Middle frontal gyrus (tissue), 1 donor: Measurements from ENCODE around the gene ETV3L.

Experiments
- DNase-seq: peaks from one replicate; pipeline ENCODE4 v3.0.0-alpha.2; 2015; ENCODE audit warnings: low spot score; ENCODE audit errors: extremely low spot score

Gene ETV3L

GRCh38 chr1:157099633-157100009, at the start of gene ETV3L:
Gene ETV3L (minus strand): TSS chr1:157099808. CDS start chr1:157099523, 285 bp downstream.
- no peak for DNase-seq

DNA sequence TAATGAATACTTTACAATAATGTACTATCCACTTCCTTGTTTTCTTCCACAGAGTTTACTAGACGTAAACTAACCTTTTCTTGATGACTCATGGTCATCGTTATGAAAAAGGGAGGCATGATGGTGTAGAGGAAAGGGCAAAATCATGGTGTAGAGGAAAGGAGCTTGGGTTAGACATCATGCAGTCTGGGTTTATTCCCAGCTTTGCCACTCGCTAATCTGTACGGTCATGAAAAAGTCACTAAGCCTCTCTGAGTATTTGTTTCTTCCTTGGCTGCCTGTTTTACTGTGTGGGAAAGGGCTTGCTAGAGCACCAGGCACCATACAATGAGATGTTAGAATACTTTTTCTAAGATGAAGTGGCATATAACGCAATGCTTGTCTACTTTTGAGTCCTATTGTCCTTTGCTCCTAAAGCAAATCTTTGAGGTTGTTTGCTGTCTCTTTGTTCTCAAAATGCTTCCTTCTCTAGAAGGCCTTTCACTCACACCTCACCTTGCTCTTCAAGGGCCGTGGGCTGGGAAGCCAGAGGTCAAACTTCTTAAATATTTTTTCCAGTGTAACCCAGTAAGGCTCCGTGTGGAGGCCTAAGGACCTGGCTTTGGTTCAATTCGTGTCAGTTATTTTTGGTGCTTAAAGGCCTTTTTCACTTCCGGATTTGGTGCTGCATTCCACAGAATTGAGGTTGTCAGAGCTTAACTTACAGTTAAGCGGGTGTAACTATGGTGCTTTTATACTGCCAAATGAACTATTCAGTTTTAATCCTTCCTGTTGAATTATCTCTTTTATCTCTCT, 48.5 kb upstream of the ETV3L start:
- no peak for DNase-seq

DNA sequence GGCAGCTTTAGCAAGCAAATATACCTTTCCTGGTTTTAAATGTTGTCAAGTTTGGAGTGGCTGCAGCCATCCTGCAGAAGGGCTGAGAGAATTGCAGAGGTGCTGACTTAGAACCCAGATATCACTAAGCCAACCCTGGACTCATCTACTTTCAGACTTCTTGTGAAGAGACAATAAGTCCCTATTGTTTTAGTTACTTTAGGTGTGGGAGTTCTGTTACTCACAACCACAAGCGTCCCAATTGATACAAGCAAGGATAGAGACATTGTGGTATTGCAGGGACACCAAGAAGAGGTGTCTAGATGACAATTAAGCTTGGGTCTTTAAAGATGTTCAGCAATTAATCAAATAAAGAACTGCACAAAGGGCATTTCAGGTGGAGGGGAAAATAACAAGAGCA, 47.4 kb upstream of the ETV3L start:
- DNase-seq: no peak

GRCh38 chr1:157146244-157146643, 46.6 kb upstream of the ETV3L start:
- DNase-seq: no peak

DNA sequence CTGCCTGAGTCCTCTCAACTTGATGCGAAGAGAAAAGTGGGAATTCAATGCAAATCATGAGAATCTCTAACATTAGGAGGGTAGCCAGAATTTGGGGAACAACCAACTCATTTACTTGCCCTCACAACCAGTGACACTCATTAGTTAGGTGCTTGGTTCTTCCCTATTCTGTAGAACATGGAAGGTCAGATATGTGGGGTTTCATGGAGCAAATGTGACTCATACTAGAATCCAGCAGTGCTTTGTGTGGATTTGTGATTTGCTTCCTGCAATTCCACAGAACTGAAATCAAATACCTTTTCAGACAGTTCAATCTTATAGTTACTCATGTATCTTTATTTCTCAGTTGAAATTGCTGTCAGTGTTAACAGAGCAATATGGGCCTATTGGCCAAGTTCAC, 45.5 kb upstream of the ETV3L start:
- no peak for DNase-seq

DNA sequence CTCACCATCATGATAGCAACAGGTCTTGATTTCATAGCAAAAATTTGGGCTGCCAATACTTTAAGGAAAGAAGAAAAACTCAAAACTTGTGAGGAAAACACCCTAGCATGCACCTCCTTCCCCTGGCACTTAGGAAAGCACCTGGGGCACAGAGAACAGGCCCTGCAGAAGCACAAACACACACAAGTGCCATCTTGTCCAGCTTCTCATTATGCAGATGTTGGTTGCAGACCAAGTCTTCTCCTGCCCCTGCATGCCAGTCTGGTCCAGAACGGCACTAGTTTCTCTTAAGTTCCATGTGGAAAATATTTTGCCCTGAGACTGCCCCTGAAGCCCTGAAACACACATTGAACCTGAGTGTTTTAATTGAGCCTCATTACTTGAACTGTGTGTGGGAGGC, 44.9 kb upstream of the ETV3L start:
- DNase-seq: no peak

GRCh38 chr1:157142765-157143423, 43.3 kb upstream of the ETV3L start:
- no peak for DNase-seq

DNA sequence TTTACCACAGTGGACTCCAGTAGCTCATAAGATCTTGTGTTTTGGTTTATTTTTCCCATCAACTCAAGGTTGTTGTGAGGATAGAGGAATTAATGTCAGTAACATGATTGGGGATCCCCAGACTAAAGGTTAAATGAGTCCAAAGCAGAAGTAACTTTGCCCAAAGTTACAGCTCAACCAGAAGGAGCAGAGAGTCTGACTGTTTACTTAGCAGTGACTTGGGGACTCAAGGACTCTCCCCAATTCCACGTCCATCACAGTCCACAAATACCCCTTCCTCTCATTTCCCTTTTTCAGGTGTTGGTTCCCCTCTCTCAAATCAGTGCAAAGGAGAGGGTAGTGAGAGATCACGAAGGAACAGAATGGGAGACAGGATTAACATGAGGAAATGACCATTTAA, 42.6 kb upstream of the ETV3L start:
- DNase-seq: no peak

DNA sequence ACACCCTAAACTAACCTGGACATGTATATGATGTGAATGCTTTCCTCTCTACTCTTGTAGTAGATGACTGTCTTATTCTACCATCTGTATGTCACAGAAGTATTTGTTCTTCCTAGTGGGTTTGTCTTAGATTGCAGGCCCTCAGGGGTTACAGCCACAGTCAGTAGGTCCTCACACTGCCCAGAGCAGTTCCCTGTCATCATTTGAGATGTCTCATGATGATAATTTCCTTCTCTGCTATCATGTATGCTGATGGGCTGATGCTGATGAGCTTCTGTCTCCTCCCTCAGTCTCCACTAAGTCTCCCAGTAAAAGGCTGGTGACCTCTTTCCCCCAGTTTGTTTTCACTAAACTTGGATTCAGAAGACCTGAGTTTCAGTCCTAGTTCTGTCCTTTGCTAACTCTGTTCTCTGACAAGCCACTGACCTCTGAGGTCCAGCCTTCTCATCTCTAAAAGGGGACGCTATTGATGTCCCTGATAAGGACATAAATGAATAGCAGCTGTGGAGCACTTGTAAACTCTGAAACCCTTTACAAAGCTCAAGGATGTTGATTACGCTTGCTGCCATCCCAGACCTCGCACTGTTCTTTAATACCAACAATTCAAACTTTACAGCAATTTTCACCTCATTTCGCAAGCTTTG, 41.7 kb upstream of the ETV3L start:
- DNase-seq: no peak

DNA sequence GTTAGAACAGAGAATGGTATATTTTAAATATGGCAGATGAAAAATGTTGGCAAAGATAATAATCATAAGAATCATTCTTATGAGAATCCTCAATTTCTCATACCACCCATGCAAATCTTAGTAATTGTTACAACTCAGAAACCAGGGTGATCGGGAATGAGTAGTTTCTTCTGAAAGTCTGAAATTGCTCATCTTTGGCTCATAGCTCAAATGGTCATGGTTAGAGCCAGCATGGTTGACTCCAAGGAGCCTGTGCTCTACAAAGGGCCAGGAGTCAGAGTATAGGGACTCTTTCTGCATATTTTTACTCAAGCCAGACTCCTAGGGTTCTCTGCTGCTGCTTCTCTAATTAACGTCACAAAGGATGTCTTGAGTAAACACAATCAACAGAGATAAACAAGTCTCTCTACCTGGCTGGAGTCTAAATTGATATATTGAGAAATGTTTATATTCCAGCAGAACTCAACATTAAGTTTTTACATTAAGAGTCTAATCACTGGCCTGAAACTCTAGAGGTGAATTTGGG, 40.5 kb upstream of the ETV3L start:
- no peak for DNase-seq

DNA sequence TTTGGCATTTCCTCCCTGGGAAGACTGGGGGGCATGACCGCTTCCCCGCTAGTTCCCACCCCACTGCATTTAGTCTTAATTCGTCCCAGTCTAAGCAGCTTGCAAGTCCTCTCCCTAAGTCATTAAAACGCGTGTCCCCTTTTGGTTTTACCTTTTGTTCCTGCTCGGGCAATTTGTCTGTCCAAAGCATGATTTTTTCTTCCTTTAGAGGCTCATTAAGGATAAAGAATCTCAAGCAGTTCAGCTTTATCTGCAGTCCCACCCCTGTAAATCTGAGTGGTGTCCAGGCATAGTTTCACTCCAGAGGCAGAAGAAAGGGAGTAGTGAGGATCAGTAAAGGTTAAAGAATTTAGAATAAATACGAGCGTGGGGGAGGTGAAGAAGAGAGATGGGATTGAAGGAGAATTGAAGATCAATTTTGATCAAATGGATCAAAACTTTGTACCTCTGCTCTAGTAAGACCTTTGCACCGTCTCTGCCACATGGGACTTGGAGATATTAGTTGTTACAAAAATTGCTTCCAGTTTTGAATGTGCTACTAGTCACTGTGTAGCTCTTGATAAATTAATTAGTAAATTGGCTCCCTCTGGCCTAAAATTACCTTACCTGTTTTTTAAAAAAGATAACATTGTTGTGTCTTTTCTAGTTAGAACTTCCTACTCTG, 39.6 kb upstream of the ETV3L start:
- DNase-seq: no peak

- DNase-seq: peak; percentile 64
Measured at GRCh38 chr1:157138220-157139051, 38.8 kb upstream of the ETV3L start, which contains the start of gene ETV3. Gene ETV3 (minus strand): TSS chr1:157138395. CDS start chr1:157136352, 2,043 bp downstream.

DNA sequence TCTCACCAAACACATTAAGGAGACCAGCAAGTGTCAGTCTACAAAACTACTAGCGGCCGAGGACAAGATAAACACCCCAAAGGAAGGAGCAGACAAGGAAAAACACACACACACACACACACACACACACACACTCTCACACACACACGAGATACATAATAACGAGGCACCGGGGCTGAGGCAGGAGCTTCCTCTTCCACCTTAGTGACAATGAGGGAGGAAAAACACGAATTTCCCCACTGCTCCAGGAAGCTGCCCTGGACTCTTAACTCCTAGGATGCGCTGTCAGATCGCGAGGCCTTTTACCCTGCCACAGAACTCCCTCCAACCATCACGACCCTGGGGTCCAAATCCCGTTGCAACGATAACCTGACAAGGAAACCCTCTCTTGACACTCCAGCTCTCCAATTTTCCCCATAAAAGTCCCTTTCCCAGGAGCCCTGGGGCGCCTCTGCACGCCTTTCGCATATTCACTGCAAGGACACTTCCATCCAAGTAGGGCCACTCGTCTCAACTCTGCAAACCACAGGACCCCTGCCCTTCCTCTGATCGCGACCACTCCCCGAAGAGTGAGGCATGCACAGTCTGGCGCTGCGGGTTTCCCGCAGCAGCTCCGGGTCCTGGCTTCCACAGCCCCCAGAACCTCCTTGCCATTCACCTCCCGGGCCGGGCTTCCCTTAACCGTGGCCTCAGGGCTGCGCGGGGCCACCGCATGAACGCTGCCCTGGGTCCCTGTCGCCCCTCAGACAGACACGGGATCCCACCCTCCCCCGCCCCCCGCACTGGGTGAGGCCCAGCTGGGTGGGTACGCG, 38.0 kb upstream of the ETV3L start:
- no peak for DNase-seq

DNA sequence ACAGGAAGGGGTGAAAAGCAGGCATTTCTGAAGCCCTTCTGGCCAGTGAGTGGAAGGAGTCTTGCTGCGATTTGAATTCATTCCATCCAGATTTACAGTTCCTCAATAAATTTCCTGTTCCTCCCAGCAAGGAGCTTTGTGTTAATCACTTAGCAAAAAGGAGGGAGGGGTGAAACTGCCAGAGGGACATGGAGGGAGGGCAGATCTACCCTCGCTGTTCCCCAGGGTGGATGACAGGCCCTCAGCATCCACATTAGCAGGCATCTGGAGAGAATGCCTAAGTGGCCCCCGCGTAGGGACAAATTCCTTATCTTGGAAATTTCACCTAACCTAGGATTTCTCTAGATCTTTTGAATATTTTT, 37.4 kb upstream of the ETV3L start:
- DNase-seq: no peak

GRCh38 chr1:157136133-157136532, 36.5 kb upstream of the ETV3L start:
- no peak for DNase-seq

DNA sequence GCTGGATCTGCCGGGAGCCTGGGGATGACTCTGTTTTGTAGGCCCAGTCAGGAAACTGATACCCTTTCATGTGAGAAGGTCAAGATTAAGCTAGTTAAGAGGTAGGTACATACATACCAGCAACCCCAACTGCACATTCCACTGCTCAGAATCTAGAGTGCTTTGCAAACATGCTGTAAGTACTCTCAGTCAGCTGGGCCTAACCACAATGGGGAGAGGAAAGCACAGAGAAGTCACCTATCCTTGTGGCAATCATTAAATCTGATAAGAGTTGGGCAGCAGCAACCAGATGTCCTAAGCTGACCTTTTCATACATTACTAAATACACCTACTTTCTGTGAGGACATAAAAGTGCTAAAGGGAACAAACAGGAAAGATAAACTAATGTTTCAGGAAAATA, 36.0 kb upstream of the ETV3L start:
- DNase-seq: no peak

- DNase-seq: no peak
Measured at GRCh38 chr1:157135070-157135469, 35.5 kb upstream of the ETV3L start.

DNA sequence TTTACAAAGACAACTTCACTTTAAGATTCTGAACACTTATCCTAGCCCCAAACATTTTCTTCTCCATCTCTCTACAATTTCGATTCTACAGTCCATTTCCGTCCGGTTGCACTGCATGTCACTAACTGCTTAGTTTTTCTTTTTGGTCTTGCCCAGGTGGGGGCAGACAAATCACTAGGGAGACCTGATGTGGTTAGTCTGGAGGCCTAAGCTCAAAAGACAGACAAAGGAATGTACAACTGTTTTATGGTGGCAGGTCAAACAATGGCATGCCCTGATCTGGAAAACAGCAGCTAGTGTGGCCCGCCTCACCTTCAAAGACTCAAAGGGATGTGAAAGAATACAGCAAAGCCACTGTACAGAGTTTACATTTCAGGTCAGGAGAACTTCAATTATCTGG, 34.8 kb upstream of the ETV3L start:
- DNase-seq: no peak

- no peak for DNase-seq
Measured at GRCh38 chr1:157133426-157133825, 33.8 kb upstream of the ETV3L start.

DNA sequence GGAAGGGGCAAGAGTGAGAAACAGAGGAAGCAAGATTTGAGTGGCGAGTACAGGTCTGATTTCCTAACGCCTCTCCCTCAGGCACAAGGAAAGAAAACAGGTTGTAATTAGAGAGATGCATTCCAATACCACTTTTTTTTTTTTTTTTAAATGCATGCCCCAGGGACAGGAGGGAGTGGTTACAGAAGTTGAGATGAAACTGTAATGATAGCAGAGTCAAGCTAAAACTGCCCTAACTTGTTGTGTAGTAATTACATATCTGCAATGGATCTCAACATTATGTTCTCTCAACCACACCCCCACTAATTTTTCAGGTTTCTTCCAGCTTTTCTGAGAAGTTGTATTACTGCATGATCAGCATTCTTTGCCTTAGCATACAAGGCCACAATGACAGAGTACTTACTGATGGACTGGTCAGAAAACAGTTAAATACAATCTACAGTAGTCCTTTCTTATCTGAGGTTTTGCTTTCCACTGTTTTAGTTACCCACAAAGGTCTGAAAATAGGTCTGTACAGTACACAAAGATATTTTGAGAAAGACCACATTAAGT, 33.1 kb upstream of the ETV3L start:
- no peak for DNase-seq
